IPS-NIHi11 (cell line): Measurements from ENCODE around the gene SLC17A2.
A peak's percentile ranks its signal among the peaks of the same experiment; 100 is the strongest.

ENCODE experiments used
- DNase-seq: peaks from one replicate; pipeline ENCODE4 v3.0.0; 2012; ENCODE audit warnings: mixed read lengths, low spot score

The SLC17A2 gene

GRCh38 chr6:25919657-25920056 is 10.8 kb downstream of the SLC17A2 start:
- no peak for DNase-seq

- DNase-seq = no peak
Observed at GRCh38 chr6:25918083-25918683, 12.3 kb downstream of the SLC17A2 start.

- DNase-seq = no peak
Observed at GRCh38 chr6:25916789-25917490, 13.6 kb downstream of the SLC17A2 start.

GRCh38 chr6:25916330-25916729 is 14.2 kb downstream of the SLC17A2 start:
- no peak for DNase-seq

- no peak for DNase-seq
Observed at GRCh38 chr6:25913741-25914140, 16.8 kb downstream of the SLC17A2 start.

GRCh38 chr6:25911351-25911750 is 19.1 kb downstream of the SLC17A2 start:
- no peak for DNase-seq

GRCh38 chr6:25907475-25908014 is 22.9 kb downstream of the SLC17A2 start:
- no peak for DNase-seq

- no peak for DNase-seq
Observed at GRCh38 chr6:25903467-25904099, 26.9 kb downstream of the SLC17A2 start.

- no peak for DNase-seq
Observed at GRCh38 chr6:25902071-25902470, 28.4 kb downstream of the SLC17A2 start.

- DNase-seq = no peak
Observed at GRCh38 chr6:25900843-25901242, 29.6 kb downstream of the SLC17A2 start.

- no peak for DNase-seq
Observed at GRCh38 chr6:25899580-25900408, 30.7 kb downstream of the SLC17A2 start.

- no peak for DNase-seq
Observed at GRCh38 chr6:25899123-25899522, 31.4 kb downstream of the SLC17A2 start.

GRCh38 chr6:25898289-25898977 is 32.1 kb downstream of the SLC17A2 start:
- DNase-seq = peak; percentile 28

- no peak for DNase-seq
Observed at GRCh38 chr6:25896252-25896651, 34.2 kb downstream of the SLC17A2 start.

- DNase-seq = no peak
Observed at GRCh38 chr6:25895771-25896170, 34.7 kb downstream of the SLC17A2 start.

GRCh38 chr6:25893778-25894177 is 36.7 kb downstream of the SLC17A2 start:
- DNase-seq = no peak

GRCh38 chr6:25892877-25893276 is 37.6 kb downstream of the SLC17A2 start:
- no peak for DNase-seq

GRCh38 chr6:25889877-25890853 is 40.3 kb downstream of the SLC17A2 start:
- DNase-seq = peak; percentile 40

GRCh38 chr6:25888626-25889025 is 41.9 kb downstream of the SLC17A2 start:
- DNase-seq = no peak

GRCh38 chr6:25886066-25886465 is 44.4 kb downstream of the SLC17A2 start:
- no peak for DNase-seq
